Ovary (tissue), 10 donors: ENCODE results near the gene SMC5. TPM values are rescaled to one million over a fixed set of nuclear protein-coding genes. Genes with fewer than 3 reads are reported as not detected.

Source experiments
- DNase-seq, 5 donors: peaks; one replicate each; pipeline ENCODE4 v3.0.0-alpha.2; 2019 to 2020
- H3K27ac ChIP-seq, 2 donors: fragments of 200-600 bp; one replicate each; pipeline versions ENCODE4 v1.5.1 to v1.8.0; 2019 to 2022
- H3K27me3 ChIP-seq: fragments of 200-600 bp; one replicate; pipeline ENCODE4 v1.8.0; 2022
- H3K36me3 ChIP-seq: fragments of 200-600 bp; sonication (generic); one replicate; pipeline ENCODE4 v1.5.1; 2019
- H3K4me1 ChIP-seq: one replicate; pipeline ENCODE4 v1.8.1; 2013; ENCODE audit warnings: mild to moderate bottlenecking, moderate library complexity; ENCODE audit not compliant: insufficient read depth
- H3K4me3 ChIP-seq: fragments of 200-600 bp; sonication (generic); one replicate; pipeline ENCODE4 v1.5.1; 2017
- H3K9me3 ChIP-seq, 2 donors: fragments of 200-600 bp in 1 of 2; sonication (generic) in 1 of 2; one replicate each; pipeline versions ENCODE4 v1.5.1 to v1.8.1; 2013 to 2019; ENCODE audit warnings: mild to moderate bottlenecking in 1 of 2, moderate library complexity in 1 of 2
- EP300 ChIP-seq: sonication (generic); formaldehyde crosslinking; IDR thresholded peaks from one replicate; pipeline ENCODE4 v1.6.1; 2017; ENCODE audit warnings: antibody characterized with exemption
- POLR2A ChIP-seq: fragments of 450-650 bp; IDR thresholded peaks from one replicate; pipeline ENCODE4 v1.6.1; 2017; ENCODE audit warnings: antibody characterized with exemption, mild to moderate bottlenecking, moderate library complexity
- WGBS, 3 donors: extraction: QIAGEN DNeasy Blood & Tissue Kit in 1 of 3; methylation state at CpG; one replicate each; pipeline versions ENCODE4 v1.1.5 to v1.1.7; 2013 to 2017; 5-methylcytosine and 5-hydroxymethylcytosine counted together
- intact Hi-C, 4 donors: fragments of 100-400 bp; cut with DNase I; formaldehyde crosslinking; loops; one replicate each; pipeline versions ENCODE4 v1.11.0 to v1.15.1; 2022 to 2023
- long read RNA-seq, 3 donors: library from polyadenylated mRNA in 2 of 3; unstranded in 2 of 3; transcript quantifications; one replicate each; pipeline ENCODE4 v2.0.0 and lab custom pipeline, GENCODE V29; 2021 to 2026
- polyA plus RNA-seq, 2 donors: library from polyadenylated mRNA; stranded (reverse); fragments of 200-250 nt in 1 of 2; fragments of 350-450 nt in 1 of 2; fragmentation: Illumina TruSeq in 1 of 2; extraction: RNeasy Lipid Tissue Mini Kit (QIAGEN cat#74804) in 1 of 2; gene quantifications; one replicate each; pipeline ENCODE4 v1.2.3, GENCODE V29; 2013 to 2014
- total RNA-seq, 7 donors: library from RNA; depleted of rRNA in 2 of 7; stranded (reverse); fragments of >200 nt in 2 of 7; fragmentation: NEBNext Ultra II Directional in 3 of 7; extraction: Animal tissue kit (Norgen Biotek cat#: 25700) in 3 of 7; gene quantifications; one replicate each; pipeline versions ENCODE4 v1.1.0 to v1.2.4, GENCODE V29; 2016 to 2023
- TF ChIP-seq, protein P1 (sequence below), 3 donors: fragments of 450-650 bp in 2 of 3; fragments of 200-600 bp in 1 of 3; IDR thresholded peaks; one replicate each; pipeline versions ENCODE4 v1.5.1 to v1.8.0; 2016 to 2022; ENCODE audit warnings: antibody characterized with exemption in 3 of 3, mild to moderate bottlenecking in 1 of 3
- donor health status: DM: no; HTN: no; CAD: no; lungs with moderate emphysema.
- donor health status: DM: no; HTN: no; CAD: no.
- donor health status: Bipolar disorder and iron deficiency.
- donor health status: DM: yes; HTN: yes; CAD: no.
- donor health status: DM: no; HTN: no; CAD: no.
- donor health status: DM: yes; HTN: yes; CAD: no.

Gene SMC5
- 10 to 100 TPM; 32.4 to 55.8 (median 52.6) TPM for total RNA-seq
- polyA plus RNA-seq, result 10 to 100 TPM; 19.5 to 27.3 TPM
- long read RNA-seq, donor 1, partial matches to known transcripts, result 138 of 169 reads
- long read RNA-seq, donor 1, other reads (novel, unspliced or antisense), result 31 of 169 reads
- long read RNA-seq, donor 2, partial matches to known transcripts, result 16 of 16 reads
- long read RNA-seq, donor 2, other reads (novel, unspliced or antisense), result 0 of 16 reads
- long read RNA-seq, donor 3, full-length matches to known transcripts, result 24 of 36 reads
- long read RNA-seq, donor 3, partial matches to known transcripts, result 4 of 36 reads
- long read RNA-seq, donor 3, other reads (novel, unspliced or antisense), result 8 of 36 reads

DNA sequence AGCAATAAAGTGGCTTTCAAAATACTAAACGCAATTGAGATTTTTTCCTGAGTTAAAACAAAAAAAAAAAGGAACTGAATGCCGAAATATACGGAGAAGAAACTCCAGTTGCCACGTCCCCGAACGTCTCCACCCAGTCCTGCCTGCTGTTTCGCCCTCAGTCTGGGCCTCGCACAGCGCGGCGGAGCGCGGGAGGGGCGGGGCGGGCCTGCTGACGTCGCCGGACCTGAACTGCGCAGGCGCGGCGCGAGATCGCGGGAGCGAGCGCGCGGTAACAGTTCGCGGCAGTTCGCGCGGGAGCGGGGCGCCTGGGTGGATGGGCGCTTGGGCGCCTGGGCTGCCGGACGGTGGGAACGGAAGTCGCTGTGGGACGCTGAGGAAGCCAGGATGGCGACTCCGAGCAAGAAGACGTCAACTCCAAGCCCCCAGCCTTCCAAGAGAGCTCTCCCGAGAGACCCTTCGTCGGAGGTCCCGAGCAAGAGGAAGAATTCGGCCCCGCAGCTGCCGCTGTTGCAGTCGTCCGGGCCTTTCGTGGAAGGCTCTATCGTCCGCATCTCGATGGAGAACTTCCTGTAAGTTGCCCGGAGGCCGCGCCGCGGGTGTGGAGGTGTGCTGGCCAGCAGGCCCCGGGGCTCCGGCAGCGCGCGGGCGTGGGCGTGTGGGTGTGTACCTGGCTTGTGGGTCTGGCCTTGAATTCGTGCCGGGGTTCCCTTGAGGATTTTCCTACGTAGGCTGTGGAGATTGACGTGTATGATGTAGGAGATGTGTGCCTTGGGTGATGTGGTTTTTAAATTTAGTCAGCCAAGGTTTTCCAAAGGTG is at the start of gene SMC5:
Gene SMC5, plus strand, starts transcription at position 287 of the 820 bp plus-strand sequence. Its CDS starts 101 bp downstream, at position 388.
- peaks cover 25% of the 10 kb centered on the region for H3K4me1 ChIP-seq
- intact Hi-C loops, result loop anchor here in 1 of 4 donors (10.0 kb wide), 2 partner anchors 134 to 146 kb away; no protein-coding TSS in a partner anchor
- WGBS, 3 donors, result 0 to 1% (median 0%) methylated on average over 67 to 75 of the region's 75 CpGs

DNA sequence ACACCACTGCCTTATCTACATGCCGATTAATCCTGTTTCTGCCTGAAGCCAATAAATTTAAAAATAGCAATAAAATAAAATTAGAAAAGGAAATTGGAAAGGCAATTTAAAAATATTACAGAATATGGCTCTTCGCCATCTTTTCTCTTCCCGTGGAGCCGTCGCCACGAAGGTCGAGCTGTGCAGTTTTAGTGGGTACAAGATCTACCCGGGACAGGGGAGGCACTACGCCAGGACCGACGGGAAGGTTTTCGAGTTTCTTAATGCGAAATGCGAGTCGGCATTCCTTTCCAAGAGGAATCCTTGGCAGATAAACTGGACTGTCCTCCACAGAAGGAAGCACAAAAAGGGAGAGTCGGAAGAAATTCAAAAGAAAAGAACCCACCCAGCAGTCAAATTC is 41.7 kb upstream of the SMC5 start:
- TF ChIP-seq, protein P1, sequence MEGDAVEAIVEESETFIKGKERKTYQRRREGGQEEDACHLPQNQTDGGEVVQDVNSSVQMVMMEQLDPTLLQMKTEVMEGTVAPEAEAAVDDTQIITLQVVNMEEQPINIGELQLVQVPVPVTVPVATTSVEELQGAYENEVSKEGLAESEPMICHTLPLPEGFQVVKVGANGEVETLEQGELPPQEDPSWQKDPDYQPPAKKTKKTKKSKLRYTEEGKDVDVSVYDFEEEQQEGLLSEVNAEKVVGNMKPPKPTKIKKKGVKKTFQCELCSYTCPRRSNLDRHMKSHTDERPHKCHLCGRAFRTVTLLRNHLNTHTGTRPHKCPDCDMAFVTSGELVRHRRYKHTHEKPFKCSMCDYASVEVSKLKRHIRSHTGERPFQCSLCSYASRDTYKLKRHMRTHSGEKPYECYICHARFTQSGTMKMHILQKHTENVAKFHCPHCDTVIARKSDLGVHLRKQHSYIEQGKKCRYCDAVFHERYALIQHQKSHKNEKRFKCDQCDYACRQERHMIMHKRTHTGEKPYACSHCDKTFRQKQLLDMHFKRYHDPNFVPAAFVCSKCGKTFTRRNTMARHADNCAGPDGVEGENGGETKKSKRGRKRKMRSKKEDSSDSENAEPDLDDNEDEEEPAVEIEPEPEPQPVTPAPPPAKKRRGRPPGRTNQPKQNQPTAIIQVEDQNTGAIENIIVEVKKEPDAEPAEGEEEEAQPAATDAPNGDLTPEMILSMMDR (IDR thresholded peaks at IDR 0.05), result no peak
- TF ChIP-seq EP300 (no peak), POLR2A (no peak)
- DNase-seq, result peak; percentile 32 to 81 (median 41)
- no peak overlapping the region for H3K4me3 ChIP-seq
- no peak overlapping the region for H3K27ac ChIP-seq
- H3K9me3 ChIP-seq, result peaks cover 0 to 3% of the 10 kb centered on the region in 2 donors
- H3K4me1 ChIP-seq, result no peaks in the 10 kb centered on the region
- intact Hi-C loops, result no loop called here
- H3K27me3 ChIP-seq, result no peaks in the 10 kb centered on the region
- no peaks in the 10 kb centered on the region for H3K36me3 ChIP-seq
- 27 to 46% (median 40%) methylated on average over 16 of the region's 16 CpGs for WGBS, 3 donors

More for the DNA sequence above, at the start of gene SMC5:
- no peaks in the 10 kb centered on the region for H3K36me3 ChIP-seq
- TF ChIP-seq, protein P1 (IDR thresholded peaks at IDR 0.05), result no peak
- TF ChIP-seq POLR2A (peak; percentile 98), EP300 (no peak)
- peak within 1 kb of the TSS; percentile 82 to 95 for H3K27ac ChIP-seq
- no peaks in the 10 kb centered on the region for H3K27me3 ChIP-seq
- H3K4me3 ChIP-seq, result peak within 1 kb of the TSS; percentile 61
- peak; percentile 90 to 96 (median 93) for DNase-seq
- H3K9me3 ChIP-seq, result no peaks in the 10 kb centered on the region

DNA sequence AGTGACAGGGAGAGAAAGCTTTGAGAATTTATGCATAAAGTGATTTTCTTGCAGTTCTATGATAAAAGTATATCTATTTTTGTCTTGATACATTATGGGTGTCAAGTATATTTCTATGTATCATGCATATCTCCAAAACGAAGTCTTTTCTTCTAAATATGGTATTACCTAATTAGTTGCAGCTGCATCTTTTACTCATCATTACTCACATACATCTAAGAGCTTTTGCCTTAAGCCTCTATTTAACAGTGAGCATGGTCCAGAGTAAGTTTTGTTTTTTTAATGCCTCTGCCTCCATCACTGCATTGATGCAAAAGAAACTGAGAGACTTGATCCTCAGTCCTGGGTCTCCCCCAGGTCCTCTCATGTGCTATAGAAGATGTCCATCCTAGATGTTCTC is 40.0 kb upstream of the SMC5 start:
- H3K36me3 ChIP-seq, result no peaks in the 10 kb centered on the region
- H3K4me1 ChIP-seq, result no peaks in the 10 kb centered on the region
- TF ChIP-seq, protein P1 (IDR thresholded peaks at IDR 0.05), result no peak
- TF ChIP-seq POLR2A (no peak), EP300 (no peak)
- no peaks in the 10 kb centered on the region for H3K27me3 ChIP-seq
- H3K9me3 ChIP-seq, result no peaks in the 10 kb centered on the region
- no peak overlapping the region for H3K4me3 ChIP-seq
- WGBS, 3 donors, result 8 to 30% (median 19%) methylated on average over 1 of the region's 1 CpG
- DNase-seq, result no peak
- intact Hi-C loops, result no loop called here
- H3K27ac ChIP-seq, result no peak overlapping the region

DNA sequence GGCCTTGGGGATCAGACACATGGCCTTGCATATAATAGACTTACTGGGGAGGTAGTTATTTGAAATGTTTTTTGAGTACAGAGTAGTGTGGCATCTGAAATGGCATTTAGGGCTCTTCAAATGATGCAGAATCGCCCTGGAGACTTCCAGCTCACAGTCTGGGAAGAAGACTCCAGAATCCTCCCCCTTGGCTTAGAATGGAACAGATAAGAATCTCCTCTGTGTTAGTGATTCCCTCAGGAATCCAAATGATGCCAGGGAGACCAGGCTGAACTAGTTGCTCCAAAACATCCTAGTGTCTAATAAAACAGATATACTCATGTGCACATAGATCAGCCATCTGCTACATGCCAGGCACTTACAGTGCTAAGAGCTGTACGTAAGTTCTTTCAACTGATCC is 38.6 kb upstream of the SMC5 start:
- 96 to 98% (median 96%) methylated on average over 2 of the region's 2 CpGs for WGBS, 3 donors
- H3K27me3 ChIP-seq, result no peaks in the 10 kb centered on the region
- DNase-seq, result no peak
- H3K27ac ChIP-seq, result no peak overlapping the region
- no peaks in the 10 kb centered on the region for H3K9me3 ChIP-seq
- no peak overlapping the region for H3K4me3 ChIP-seq
- no peaks in the 10 kb centered on the region for H3K36me3 ChIP-seq
- intact Hi-C loops, result loop anchor here in 1 of 4 donors (10.0 kb wide), 1 partner anchor 95 kb away; no protein-coding TSS in a partner anchor
- H3K4me1 ChIP-seq, result no peaks in the 10 kb centered on the region
- TF ChIP-seq EP300 (no peak), POLR2A (no peak)
- TF ChIP-seq, protein P1 (IDR thresholded peaks at IDR 0.05), result no peak
